NCI-H2107 treated with DMSO at 0.1 percent for 48 hours (cell line): ENCODE measurements around the gene TMEM218.

Experiments
- DNase-seq: peaks from one replicate; lab custom pipeline; 2025; ENCODE audit not compliant: unreplicated experiment; lab: John Stamatoyannopoulos, UW

Gene TMEM218

GRCh38 chr11:125129316-125129993, 18.0 kb upstream of the TMEM218 start:
- no peak for DNase-seq

DNA sequence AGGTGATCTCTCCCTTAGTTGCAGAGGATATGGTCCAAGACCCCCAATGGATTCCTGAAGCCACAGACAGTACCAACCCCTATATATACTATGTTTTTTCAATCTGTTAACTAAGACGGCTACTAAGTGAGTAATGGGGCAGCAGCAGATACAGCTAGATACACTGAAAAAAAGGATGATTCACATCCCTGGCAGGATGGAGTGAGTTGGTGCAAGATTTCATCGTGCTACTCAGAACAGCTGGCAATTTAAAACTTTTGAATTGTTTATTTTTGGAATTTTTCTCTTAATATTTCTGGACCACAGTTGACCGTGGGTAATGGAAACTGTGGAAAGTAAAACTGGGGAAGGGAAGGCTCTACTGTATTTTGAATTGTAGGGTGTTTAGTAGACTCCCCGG, 17.0 kb upstream of the TMEM218 start:
- DNase-seq, result no peak

- DNase-seq, result no peak
Observed at GRCh38 chr11:125124618-125124992, 13.2 kb upstream of the TMEM218 start.

GRCh38 chr11:125123947-125124617, 12.7 kb upstream of the TMEM218 start:
- DNase-seq, result no peak

GRCh38 chr11:125123194-125123946, 11.9 kb upstream of the TMEM218 start:
- DNase-seq, result no peak

- DNase-seq, result no peak
Observed at GRCh38 chr11:125117429-125117828, 6.0 kb upstream of the TMEM218 start.

- no peak for DNase-seq
Observed at GRCh38 chr11:125114518-125114917, 3.1 kb upstream of the TMEM218 start.

- no peak for DNase-seq
Observed at GRCh38 chr11:125112208-125112604, 780 bp upstream of the TMEM218 start.

GRCh38 chr11:125111001-125111342, 454 bp downstream of the TMEM218 start:
- no peak for DNase-seq

- no peak for DNase-seq
Observed at GRCh38 chr11:125110506-125110905, 920 bp downstream of the TMEM218 start.

- no peak for DNase-seq
Observed at GRCh38 chr11:125108469-125108868, 3.0 kb downstream of the TMEM218 start.

- DNase-seq, result no peak
Observed at GRCh38 chr11:125105926-125106325, 5.5 kb downstream of the TMEM218 start.

- no peak for DNase-seq
Observed at GRCh38 chr11:125102510-125102909, 8.9 kb downstream of the TMEM218 start.

GRCh38 chr11:125102025-125102424, 9.4 kb downstream of the TMEM218 start:
- DNase-seq, result no peak

DNA sequence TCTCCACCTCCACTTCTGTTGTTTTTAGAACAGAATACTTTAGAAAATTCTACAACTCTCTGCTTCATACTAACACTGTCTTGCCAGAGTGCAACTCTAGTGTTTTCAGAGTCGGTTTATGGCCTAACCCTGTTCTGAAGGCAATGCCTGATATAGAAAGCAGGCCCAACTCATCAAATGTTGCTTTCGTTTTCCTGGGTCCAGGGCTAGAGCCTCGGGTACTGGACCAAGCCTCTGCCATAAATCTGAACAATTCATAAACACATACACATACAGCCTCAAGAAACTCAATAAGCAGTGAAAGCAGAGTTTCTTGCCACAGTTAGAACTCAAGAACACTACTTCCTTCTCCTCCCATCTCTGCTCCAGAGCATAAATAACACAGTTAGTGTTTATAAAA, 9.8 kb downstream of the TMEM218 start:
- DNase-seq, result no peak

DNA sequence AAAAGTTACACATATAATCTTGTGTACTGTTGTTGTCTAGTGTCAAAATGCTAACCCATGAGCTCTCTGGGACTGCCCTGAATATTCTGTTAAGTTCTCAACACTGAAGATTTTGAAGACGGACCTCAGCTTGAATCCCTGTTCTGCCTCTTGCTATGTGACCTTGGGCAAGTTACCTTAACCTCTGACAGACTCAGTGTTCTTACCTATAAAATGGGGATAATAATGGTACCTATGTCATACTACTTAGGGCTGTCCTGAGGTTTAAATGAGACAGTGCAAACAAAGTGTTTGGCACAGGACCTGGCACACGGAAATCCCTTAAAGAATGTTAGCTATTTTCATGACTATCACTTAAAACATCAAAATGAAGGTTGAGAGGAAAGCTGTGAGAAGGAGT, 11.3 kb downstream of the TMEM218 start:
- DNase-seq, result no peak

- DNase-seq, result no peak
Observed at GRCh38 chr11:125094731-125095130, 16.7 kb downstream of the TMEM218 start.

GRCh38 chr11:125093502-125093901, 17.9 kb downstream of the TMEM218 start:
- DNase-seq, result no peak

DNA sequence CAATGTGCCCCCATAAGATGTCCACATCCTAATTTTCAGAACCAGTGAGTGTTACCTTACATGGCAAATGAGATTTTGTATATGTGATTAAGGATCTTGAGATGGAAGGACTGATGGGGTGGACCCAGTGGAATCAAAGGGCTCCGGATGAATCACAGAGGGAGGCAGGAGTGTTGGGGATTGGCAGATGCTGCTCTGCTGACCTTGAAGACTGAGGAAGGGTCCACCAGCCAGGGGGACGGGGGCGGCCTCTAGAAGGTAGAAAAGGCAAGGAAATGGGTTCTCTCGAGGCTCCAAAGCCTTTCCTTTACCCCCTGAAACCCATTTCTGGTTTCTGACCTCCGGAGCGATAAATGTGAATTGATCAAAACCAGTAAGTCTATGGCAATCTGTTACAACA, 18.8 kb downstream of the TMEM218 start:
- DNase-seq, result no peak

GRCh38 chr11:125091877-125092664, 19.4 kb downstream of the TMEM218 start:
- no peak for DNase-seq

- peak; percentile 8 for DNase-seq
Observed at GRCh38 chr11:125091247-125091876, 20.1 kb downstream of the TMEM218 start.
